Vagina (tissue), 2 donors: ENCODE measurements around the gene HINT1.

Experiments
- CTCF ChIP-seq, 3 experiments: fragments of 450-650 bp in 2 of 3; fragments of 200-600 bp in 1 of 3; sonication (generic) in 1 of 3; IDR thresholded peaks; one replicate each; pipeline ENCODE4 v1.5.1; 2017 to 2019; ENCODE audit warnings: antibody characterized with exemption in 3 of 3, mild to moderate bottlenecking in 2 of 3, moderate library complexity in 2 of 3
- POLR2A ChIP-seq, 2 donors: fragments of 450-650 bp; IDR thresholded peaks; one replicate each; pipeline ENCODE4 v1.6.1; 2017; ENCODE audit warnings: antibody characterized with exemption in 2 of 2, mild to moderate bottlenecking in 2 of 2, moderate library complexity in 2 of 2
- POLR2AphosphoS5 ChIP-seq, 2 donors: sonication (generic); formaldehyde crosslinking; IDR thresholded peaks; one replicate each; pipeline ENCODE4 v1.9.0; 2017; ENCODE audit warnings: antibody characterized with exemption in 2 of 2, mild to moderate bottlenecking in 2 of 2, low read depth in 1 of 2; ENCODE audit not compliant: insufficient read depth in 1 of 2

GRCh38 chr5:131194725-131195124 lies 29.7 kb upstream of the HINT1 start:
- no peak for TF ChIP-seq POLR2AphosphoS5 (IDR thresholded peaks at IDR 0.05; ENCODE audit: insufficient read depth in 1 of 2, low read depth in 1 of 2)
- no peak for TF ChIP-seq CTCF (IDR thresholded peaks at IDR 0.05)
- no peak for TF ChIP-seq POLR2A (IDR thresholded peaks at IDR 0.05)
